H9 (cell line): Measurements from ENCODE around the gene EZH2. TPM values are rescaled to one million over a fixed set of nuclear protein-coding genes. Genes with fewer than 3 reads are reported as not detected.

ENCODE experiments used
- DNase-seq: peaks from one replicate; pipeline ENCODE4 v3.0.0-alpha.2; 2017
- H2AFZ ChIP-seq: one replicate; pipeline ENCODE4 v1.6.1; 2013; ENCODE audit warnings: mild to moderate bottlenecking, low read length, control low read depth, moderate library complexity
- H2AK5ac ChIP-seq: 2 replicates; pipeline ENCODE4 v1.6.1; 2013; ENCODE audit warnings: low read length, control low read depth, mixed read lengths; ENCODE audit not compliant: insufficient read length
- H2BK120ac ChIP-seq: one replicate; pipeline ENCODE4 v1.6.1; 2013; ENCODE audit warnings: low read depth, mild to moderate bottlenecking, low read length, control low read depth, inconsistent platforms; ENCODE audit not compliant: poor library complexity, severe bottlenecking
- H2BK12ac ChIP-seq: 2 replicates; pipeline ENCODE4 v1.6.1; 2013; ENCODE audit warnings: low read length, control low read depth, mixed read lengths, low read depth; ENCODE audit not compliant: insufficient read length
- H2BK15ac ChIP-seq: 2 replicates; pipeline ENCODE4 v1.6.1; 2013; ENCODE audit warnings: low read depth, low read length, control low read depth
- H2BK20ac ChIP-seq: one replicate; pipeline ENCODE4 v1.6.1; 2013; ENCODE audit warnings: low read depth, mild to moderate bottlenecking, low read length, control low read depth, inconsistent platforms; ENCODE audit not compliant: poor library complexity, severe bottlenecking
- H2BK5ac ChIP-seq: 2 replicates; pipeline ENCODE4 v1.6.1; 2013; ENCODE audit warnings: low read length, control low read depth, mixed read lengths; ENCODE audit not compliant: insufficient read length
- H3K14ac ChIP-seq: 2 replicates; pipeline ENCODE4 v1.6.1; 2013; ENCODE audit warnings: low read length, control low read depth; ENCODE audit not compliant: insufficient read depth
- H3K18ac ChIP-seq: 2 replicates; pipeline ENCODE4 v1.6.1; 2013; ENCODE audit warnings: low read depth, mild to moderate bottlenecking, mixed read lengths, low read length, control low read depth; ENCODE audit not compliant: insufficient read length
- H3K23ac ChIP-seq: 2 replicates; pipeline ENCODE4 v1.6.1; 2013; ENCODE audit warnings: low read length, control low read depth, mixed read lengths, low read depth; ENCODE audit not compliant: insufficient read length
- H3K23me2 ChIP-seq: 2 replicates; pipeline ENCODE4 v1.6.1; 2013; ENCODE audit warnings: low read depth, mild to moderate bottlenecking, mixed read lengths, low read length, control low read depth; ENCODE audit not compliant: insufficient read length, poor library complexity, severe bottlenecking
- H3K27ac ChIP-seq: 2 replicates; pipeline ENCODE4 v1.5.1; 2013; ENCODE audit warnings: low read length, control low read depth, mixed read lengths, low read depth; ENCODE audit not compliant: insufficient read length
- H3K27me3 ChIP-seq: 2 replicates; pipeline ENCODE4 v1.6.1; 2013; ENCODE audit warnings: low read length, control low read depth, inconsistent platforms; ENCODE audit not compliant: insufficient read depth
- H3K4ac ChIP-seq: 2 replicates; pipeline ENCODE4 v1.6.1; 2013; ENCODE audit warnings: low read depth, mild to moderate bottlenecking, control low read depth, inconsistent platforms, low read length, moderate library complexity
- H3K4me1 ChIP-seq: 2 replicates; pipeline ENCODE4 v1.6.1; 2013; ENCODE audit warnings: low read length, control low read depth, inconsistent platforms; ENCODE audit not compliant: insufficient read depth
- H3K4me2 ChIP-seq: 2 replicates; pipeline ENCODE4 v1.6.1; 2013; ENCODE audit warnings: low read length, control low read depth, mixed read lengths; ENCODE audit not compliant: insufficient read length, insufficient read depth
- H3K56ac ChIP-seq: 2 replicates; pipeline ENCODE4 v1.6.1; 2013; ENCODE audit warnings: low read depth, mild to moderate bottlenecking, mixed read lengths, low read length, control low read depth; ENCODE audit not compliant: insufficient read length
- H3K79me1 ChIP-seq: 2 replicates; pipeline ENCODE4 v1.6.1; 2013; ENCODE audit warnings: low read depth, mild to moderate bottlenecking, moderate library complexity, low read length, control low read depth, inconsistent platforms; ENCODE audit not compliant: insufficient read depth, poor library complexity, severe bottlenecking
- H3K79me2 ChIP-seq: 2 replicates; pipeline ENCODE4 v1.6.1; 2013; ENCODE audit warnings: low read length, control low read depth, inconsistent platforms; ENCODE audit not compliant: insufficient read depth
- H3K9ac ChIP-seq: 2 replicates; pipeline ENCODE4 v1.6.1; 2013; ENCODE audit warnings: low read length, control low read depth, mixed read lengths; ENCODE audit not compliant: insufficient read length; ENCODE audit errors: extremely low read depth
- H3K9me3 ChIP-seq: one replicate; pipeline ENCODE4 v1.6.1; 2013; ENCODE audit warnings: low read depth, low read length, inconsistent platforms; ENCODE audit not compliant: control insufficient read depth
- H3T11ph ChIP-seq: one replicate; pipeline ENCODE4 v1.6.1; 2013; ENCODE audit warnings: mild to moderate bottlenecking, low read length, control low read depth, inconsistent platforms
- H4K20me1 ChIP-seq: one replicate; pipeline ENCODE4 v1.6.1; 2013; ENCODE audit not compliant: control insufficient read depth, insufficient read length, insufficient read depth
- H4K5ac ChIP-seq: 2 replicates; pipeline ENCODE4 v1.6.1; 2013; ENCODE audit warnings: low read depth, mild to moderate bottlenecking, mixed read lengths, low read length, control low read depth; ENCODE audit not compliant: insufficient read length
- H4K8ac ChIP-seq: replicated peaks from 2 replicates; pipeline ENCODE4 v1.6.1; 2013; ENCODE audit warnings: low read length, control low read depth, mixed read lengths, low read depth; ENCODE audit not compliant: insufficient read length
- H4K91ac ChIP-seq: 2 replicates; pipeline ENCODE4 v1.6.1; 2013; ENCODE audit warnings: low read depth, mild to moderate bottlenecking, moderate library complexity, mixed read lengths, low read length, control low read depth; ENCODE audit not compliant: insufficient read length
- H3K27ac Mint-ChIP-seq, 3 experiments: 2 replicates in 2 of 3; 3 replicates in 1 of 3; pipeline ENCODE4 v1.8.0; 2020 to 2021; ENCODE audit warnings: mixed read lengths in 3 of 3, mild to moderate bottlenecking in 1 of 3, moderate library complexity in 1 of 3
- H3K27me3 Mint-ChIP-seq: 2 replicates; pipeline ENCODE4 v1.8.0; 2021; ENCODE audit warnings: low read depth, mild to moderate bottlenecking, moderate library complexity, mixed read lengths
- H3K36me3 Mint-ChIP-seq, 3 experiments: 2 replicates in 2 of 3; 3 replicates in 1 of 3; pipeline ENCODE4 v1.8.0; 2020 to 2021; ENCODE audit warnings: low read depth in 3 of 3, mixed read lengths in 3 of 3; ENCODE audit not compliant: insufficient read depth in 1 of 3
- H3K4me1 Mint-ChIP-seq, 2 experiments: 2 replicates each; pipeline ENCODE4 v1.8.0; 2020; ENCODE audit warnings: mixed read lengths in 2 of 2
- H3K4me3 Mint-ChIP-seq, 2 experiments: 2 replicates in 1 of 2; 3 replicates in 1 of 2; pipeline ENCODE4 v1.8.0; 2020 to 2021; ENCODE audit warnings: mild to moderate bottlenecking in 2 of 2, mixed read lengths in 2 of 2, moderate library complexity in 1 of 2
- H3K9me3 Mint-ChIP-seq, 2 experiments: 2 replicates in 1 of 2; 3 replicates in 1 of 2; pipeline ENCODE4 v1.8.0; 2020; ENCODE audit warnings: mild to moderate bottlenecking in 2 of 2, mixed read lengths in 2 of 2, moderate library complexity in 1 of 2
- WGBS: extraction: QIAGEN DNeasy Blood & Tissue Kit; methylation state at CpG from one replicate; pipeline ENCODE4 v1.1.7; 2013; ENCODE audit warnings: missing lambda C conversion rate, low lambda C conversion rate, mixed read lengths; ENCODE audit not compliant: insufficient read length; ENCODE audit errors: extremely low coverage; 5-methylcytosine and 5-hydroxymethylcytosine counted together
- total RNA-seq: library from RNA; stranded (reverse); gene quantifications from 2 replicates; pipeline ENCODE4 v1.2.1, GENCODE V29; 2021
- TF ChIP-seq, protein P1 (sequence below): fragments of 200-600 bp; sonication (generic); conservative IDR thresholded peaks from 3 replicates; pipeline ENCODE4 v1.8.0; 2021; ENCODE audit warnings: antibody characterized with exemption, mild to moderate bottlenecking

EZH2 gene
- total RNA-seq, 1 experiment from 2014 or later, result 41.3 TPM

DNA sequence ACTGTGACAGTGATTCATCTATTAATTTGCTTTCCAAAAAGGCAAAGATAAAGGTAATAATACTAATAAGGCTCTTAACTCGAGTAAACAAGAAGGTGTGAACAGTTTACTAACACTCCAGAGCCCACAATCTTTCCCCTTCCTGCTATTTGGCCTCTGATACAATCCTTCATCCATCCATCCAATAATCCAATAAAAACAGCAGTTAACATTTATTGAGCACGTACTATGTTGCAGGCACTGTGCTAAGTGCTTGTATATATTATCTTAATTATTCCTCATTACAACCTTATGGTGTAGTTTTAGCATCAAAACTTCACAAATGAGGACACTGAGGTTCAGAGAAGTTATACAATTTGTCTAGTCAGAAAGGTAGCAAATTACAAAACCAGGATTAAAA lies 49.5 kb downstream of the EZH2 start:
- Histone ChIP-seq H3T11ph (no peak overlapping the region), H3K14ac (no peak overlapping the region), H3K56ac (no peak overlapping the region), H3K23ac (no peak overlapping the region), H3K4ac (no peak overlapping the region), H3K9ac (no peak overlapping the region), H2BK5ac (no peak overlapping the region), H4K20me1 (no peaks in the 10 kb centered on the region), H2BK20ac (no peak overlapping the region), H3K4me1 (no peaks in the 10 kb centered on the region), H3K79me2 (no peaks in the 10 kb centered on the region), H3K23me2 (no peaks in the 10 kb centered on the region), H2AFZ (no peak overlapping the region), H2BK12ac (no peak overlapping the region), H4K8ac (no peak overlapping the region), H3K18ac (no peak overlapping the region), H4K91ac (no peak overlapping the region), H2BK120ac (no peak overlapping the region), H3K79me1 (peaks cover 13% of the 10 kb centered on the region), H4K5ac (no peak overlapping the region), H2BK15ac (no peak overlapping the region), H3K9me3 (no peaks in the 10 kb centered on the region), H3K27ac (no peak overlapping the region), H3K27me3 (no peaks in the 10 kb centered on the region), H2AK5ac (no peak overlapping the region), H3K4me2 (no peak overlapping the region)
- no peak overlapping the region for H3K27ac Mint-ChIP-seq
- no CpG with 5 or more reads among the region's 2 CpGs for WGBS
- peaks cover 7 to 40% (median 33%) of the 10 kb centered on the region in 3 experiments; a peak in 5 of 7 replicates for H3K36me3 Mint-ChIP-seq
- H3K4me1 Mint-ChIP-seq, result no peaks in the 10 kb centered on the region
- DNase-seq, result no peak
- H3K9me3 Mint-ChIP-seq, result no peaks in the 10 kb centered on the region
- no peak overlapping the region for H3K4me3 Mint-ChIP-seq
- TF ChIP-seq, protein P1, sequence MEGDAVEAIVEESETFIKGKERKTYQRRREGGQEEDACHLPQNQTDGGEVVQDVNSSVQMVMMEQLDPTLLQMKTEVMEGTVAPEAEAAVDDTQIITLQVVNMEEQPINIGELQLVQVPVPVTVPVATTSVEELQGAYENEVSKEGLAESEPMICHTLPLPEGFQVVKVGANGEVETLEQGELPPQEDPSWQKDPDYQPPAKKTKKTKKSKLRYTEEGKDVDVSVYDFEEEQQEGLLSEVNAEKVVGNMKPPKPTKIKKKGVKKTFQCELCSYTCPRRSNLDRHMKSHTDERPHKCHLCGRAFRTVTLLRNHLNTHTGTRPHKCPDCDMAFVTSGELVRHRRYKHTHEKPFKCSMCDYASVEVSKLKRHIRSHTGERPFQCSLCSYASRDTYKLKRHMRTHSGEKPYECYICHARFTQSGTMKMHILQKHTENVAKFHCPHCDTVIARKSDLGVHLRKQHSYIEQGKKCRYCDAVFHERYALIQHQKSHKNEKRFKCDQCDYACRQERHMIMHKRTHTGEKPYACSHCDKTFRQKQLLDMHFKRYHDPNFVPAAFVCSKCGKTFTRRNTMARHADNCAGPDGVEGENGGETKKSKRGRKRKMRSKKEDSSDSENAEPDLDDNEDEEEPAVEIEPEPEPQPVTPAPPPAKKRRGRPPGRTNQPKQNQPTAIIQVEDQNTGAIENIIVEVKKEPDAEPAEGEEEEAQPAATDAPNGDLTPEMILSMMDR, result no peak
- no peaks in the 10 kb centered on the region for H3K27me3 Mint-ChIP-seq
